Spinal cord (tissue), 10 donors: ENCODE measurements around the gene NME7. TPM values are rescaled to one million over a fixed set of nuclear protein-coding genes. Genes with fewer than 3 reads are reported as not detected.

Experiments
- DNase-seq, 6 donors: peaks; one replicate each; pipeline versions ENCODE4 v3.0.0 to v3.0.0-alpha.2; 2013 to 2015; ENCODE audit warnings: low spot score in 6 of 6, low read depth in 4 of 6
- H3K27ac ChIP-seq: one replicate; pipeline ENCODE4 v1.5.1; 2013; ENCODE audit warnings: low read depth, low read length, control low read depth
- H3K27me3 ChIP-seq: one replicate; pipeline ENCODE4 v1.6.1; 2013; ENCODE audit warnings: low read length; ENCODE audit not compliant: control insufficient read depth, insufficient read depth
- H3K36me3 ChIP-seq: one replicate; pipeline ENCODE4 v1.6.1; 2013; ENCODE audit warnings: low read length; ENCODE audit not compliant: control insufficient read depth, insufficient read depth
- H3K4me1 ChIP-seq: one replicate; pipeline ENCODE4 v1.6.1; 2013; ENCODE audit warnings: low read length; ENCODE audit not compliant: control insufficient read depth, insufficient read depth
- H3K4me3 ChIP-seq: one replicate; pipeline ENCODE4 v1.5.1; 2013; ENCODE audit warnings: low read depth, low read length, control low read depth
- H3K9me3 ChIP-seq: one replicate; pipeline ENCODE4 v1.6.1; 2013; ENCODE audit warnings: low read length; ENCODE audit not compliant: control insufficient read depth, insufficient read depth
- WGBS: methylation state at CpG from one replicate; pipeline ENCODE4 v1.1.5; 2013; ENCODE audit warnings: missing lambda C conversion rate; ENCODE audit not compliant: insufficient coverage; 5-methylcytosine and 5-hydroxymethylcytosine counted together
- polyA plus RNA-seq, 2 donors: library from polyadenylated mRNA; unstranded; fragments of 120-200 nt; gene quantifications; one replicate each; pipeline ENCODE4 v1.2.1, GENCODE V29; 2013; ENCODE audit not compliant: insufficient read length in 2 of 2
- total RNA-seq, 2 donors: library from RNA; depleted of rRNA in 1 of 2; stranded (reverse); fragments of 120-200 nt in 1 of 2; fragments of >200 nt in 1 of 2; gene quantifications; one replicate each; pipeline versions ENCODE4 v1.2.3 to v1.2.4, GENCODE V29; 2013 to 2014
- donor health status: healthy.

Gene NME7
- total and polyA plus RNA-seq, 4 donors = 21.5 to 131 (median 62.7) TPM

DNA sequence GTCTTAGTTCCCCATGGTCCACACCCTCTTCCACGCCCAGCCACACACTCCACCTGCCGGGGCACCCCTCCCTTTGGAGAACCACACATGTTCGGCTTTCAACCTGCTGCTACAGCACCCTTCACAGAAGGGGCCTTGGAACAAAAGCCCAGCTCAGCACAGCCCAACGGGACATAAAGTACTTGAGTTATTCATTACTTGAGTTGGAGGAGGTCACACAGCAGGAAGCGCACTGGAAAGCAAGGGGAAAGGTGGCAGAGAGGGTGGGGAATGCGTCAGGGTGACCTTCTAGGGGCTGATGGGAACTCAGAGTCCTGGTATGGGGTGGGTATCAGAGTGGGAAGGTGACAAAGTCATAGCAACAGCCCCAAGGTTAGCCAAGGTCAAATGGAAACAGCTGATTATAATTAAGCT, 264.1 kb downstream of the NME7 start:
- Histone ChIP-seq H3K36me3 (no peaks in the 10 kb centered on the region), H3K4me1 (peaks cover 29% of the 10 kb centered on the region), H3K4me3 (no peak overlapping the region), H3K9me3 (no peaks in the 10 kb centered on the region), H3K27me3 (no peaks in the 10 kb centered on the region), H3K27ac (peak overlapping the region; percentile 13)
- WGBS = 59% methylated on average over 4 of the region's 6 CpGs
- no peak for DNase-seq

DNA sequence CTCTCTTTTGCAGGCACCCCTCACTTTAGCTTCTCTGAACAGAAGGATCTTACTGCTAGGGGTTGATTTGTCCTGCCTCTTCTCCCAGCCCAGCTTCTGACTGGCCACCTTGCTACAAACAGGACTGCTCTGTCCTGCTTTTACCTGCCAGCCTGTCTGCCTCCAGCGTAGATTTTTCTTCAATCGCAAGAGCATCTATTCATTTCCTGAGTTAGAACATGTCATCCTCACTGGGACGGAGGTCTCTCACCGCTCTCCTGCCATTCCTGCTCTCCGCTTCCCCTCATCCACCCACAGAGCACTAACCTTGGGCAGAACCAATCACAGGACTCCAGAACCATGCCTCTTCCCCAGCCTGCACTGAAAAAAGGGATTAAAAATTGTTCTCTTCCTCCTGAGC, 264.6 kb downstream of the NME7 start:
- Histone ChIP-seq H3K9me3 (no peaks in the 10 kb centered on the region), H3K4me3 (no peak overlapping the region), H3K36me3 (no peaks in the 10 kb centered on the region), H3K27ac (peak overlapping the region; percentile 63), H3K4me1 (peaks cover 29% of the 10 kb centered on the region), H3K27me3 (no peaks in the 10 kb centered on the region)
- DNase-seq = no peak
- 85% methylated on average over 5 of the region's 5 CpGs for WGBS

GRCh38 chr1:169102567-169102966, 265.0 kb downstream of the NME7 start:
- peaks cover 29% of the 10 kb centered on the region for H3K4me1 ChIP-seq
- no peaks in the 10 kb centered on the region for H3K27me3 ChIP-seq
- DNase-seq = peak in 3 of 6 donors; percentile 31 to 81 (median 70)
- no peak overlapping the region for H3K4me3 ChIP-seq
- H3K36me3 ChIP-seq = no peaks in the 10 kb centered on the region
- WGBS = 20% methylated on average over 3 of the region's 4 CpGs
- H3K27ac ChIP-seq = peak overlapping the region; percentile 63
- no peaks in the 10 kb centered on the region for H3K9me3 ChIP-seq

- Histone ChIP-seq H3K36me3 (no peaks in the 10 kb centered on the region), H3K9me3 (no peaks in the 10 kb centered on the region), H3K4me1 (peaks cover 28% of the 10 kb centered on the region), H3K27me3 (no peaks in the 10 kb centered on the region), H3K27ac (peak overlapping the region; percentile 2), H3K4me3 (no peak overlapping the region)
- WGBS = 100% methylated on average over 1 of the region's 3 CpGs
- no peak for DNase-seq
These were observed 266.9 kb downstream of the NME7 start for GRCh38 chr1:169100651-169101088.

- peaks cover 23% of the 10 kb centered on the region for H3K4me1 ChIP-seq
- WGBS = 30% methylated on average over 1 of the region's 1 CpG
- no peaks in the 10 kb centered on the region for H3K27me3 ChIP-seq
- no peaks in the 10 kb centered on the region for H3K9me3 ChIP-seq
- no peak overlapping the region for H3K4me3 ChIP-seq
- H3K36me3 ChIP-seq = no peaks in the 10 kb centered on the region
- DNase-seq = peak in 1 of 6 donors; percentile 69
- H3K27ac ChIP-seq = no peak overlapping the region
These were observed 267.4 kb downstream of the NME7 start for GRCh38 chr1:169100208-169100607.

DNA sequence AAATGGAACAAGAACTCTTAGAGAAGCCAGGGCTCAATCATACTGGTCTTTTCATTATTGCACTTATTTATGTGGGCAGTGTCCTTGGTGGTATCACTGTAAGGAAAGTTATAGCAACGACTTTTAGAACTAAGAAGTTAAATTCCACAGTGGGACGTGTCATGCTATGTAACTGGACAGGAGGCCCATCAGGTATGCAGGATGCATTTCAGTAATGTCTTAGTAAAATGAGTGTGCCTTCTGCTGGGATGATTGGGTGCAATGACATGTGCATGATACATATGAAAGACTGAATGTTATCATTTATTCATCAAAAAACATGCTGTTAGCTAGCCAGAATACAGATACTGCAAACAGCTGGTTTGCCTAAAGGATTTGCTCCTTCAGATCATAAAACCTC, 268.0 kb downstream of the NME7 start:
- Histone ChIP-seq H3K9me3 (no peaks in the 10 kb centered on the region), H3K27ac (no peak overlapping the region), H3K27me3 (no peaks in the 10 kb centered on the region), H3K36me3 (no peaks in the 10 kb centered on the region), H3K4me1 (peaks cover 18% of the 10 kb centered on the region), H3K4me3 (no peak overlapping the region)
- WGBS = 88% methylated on average over 2 of the region's 2 CpGs
- DNase-seq = peak in 1 of 6 donors; percentile 20

DNA sequence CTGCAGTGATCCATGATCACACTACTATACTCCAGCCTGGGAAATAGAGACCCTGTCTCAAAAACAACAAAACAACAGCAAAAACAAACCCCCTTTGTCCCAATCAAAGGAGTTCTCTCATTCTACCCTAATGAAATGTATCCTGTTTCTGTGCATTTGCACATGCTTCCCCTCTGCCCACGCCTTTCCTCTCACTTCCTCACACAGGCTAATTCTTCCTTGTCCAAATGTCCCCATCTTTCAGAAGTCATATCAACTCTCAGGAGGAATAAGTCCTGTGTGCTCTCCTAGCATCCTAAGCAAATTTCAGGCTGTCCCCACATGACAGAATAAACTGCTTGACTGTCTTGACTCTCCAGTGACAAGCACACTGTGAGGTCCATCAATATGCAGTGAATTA, 269.2 kb downstream of the NME7 start:
- H3K9me3 ChIP-seq = no peaks in the 10 kb centered on the region
- 85% methylated on average over 1 of the region's 1 CpG for WGBS
- no peaks in the 10 kb centered on the region for H3K27me3 ChIP-seq
- no peak overlapping the region for H3K27ac ChIP-seq
- peaks cover 16% of the 10 kb centered on the region for H3K4me1 ChIP-seq
- no peak for DNase-seq
- H3K4me3 ChIP-seq = no peak overlapping the region
- H3K36me3 ChIP-seq = no peaks in the 10 kb centered on the region

GRCh38 chr1:169094897-169095569, 272.6 kb downstream of the NME7 start:
- Histone ChIP-seq H3K27ac (no peak overlapping the region), H3K4me1 (no peaks in the 10 kb centered on the region), H3K27me3 (no peaks in the 10 kb centered on the region), H3K36me3 (no peaks in the 10 kb centered on the region), H3K4me3 (no peak overlapping the region), H3K9me3 (no peaks in the 10 kb centered on the region)
- WGBS = 93% methylated on average over 2 of the region's 4 CpGs
- no peak for DNase-seq

- no peaks in the 10 kb centered on the region for H3K4me1 ChIP-seq
These were observed 275.2 kb downstream of the NME7 start for GRCh38 chr1:169092399-169092798.

GRCh38 chr1:169091480-169091941, 276.1 kb downstream of the NME7 start:
- WGBS = 93% methylated on average over 4 of the region's 4 CpGs
- DNase-seq = no peak
- Histone ChIP-seq H3K4me1 (no peaks in the 10 kb centered on the region), H3K36me3 (no peaks in the 10 kb centered on the region), H3K9me3 (no peaks in the 10 kb centered on the region), H3K27ac (no peak overlapping the region), H3K4me3 (no peak overlapping the region), H3K27me3 (no peaks in the 10 kb centered on the region)

More at GRCh38 chr1:169092399-169092798, 275.2 kb downstream of the NME7 start:
- Histone ChIP-seq H3K4me3 (no peak overlapping the region), H3K27ac (no peak overlapping the region), H3K9me3 (no peaks in the 10 kb centered on the region), H3K27me3 (no peaks in the 10 kb centered on the region), H3K36me3 (no peaks in the 10 kb centered on the region)
- DNase-seq = no peak
- WGBS = no CpG with 5 or more reads among the region's 2 CpGs
